Ishikawa (cell line): Measurements from ENCODE around the gene S100A2.

Experiments used
- CEBPB ChIP-seq: IDR thresholded peaks from 2 replicates; pipeline ENCODE4 v1.6.1; 2012
- CREB1 ChIP-seq: IDR thresholded peaks from 2 replicates; pipeline ENCODE4 v1.6.1; 2012; ENCODE audit warnings: low read depth
- EGR1 ChIP-seq: IDR thresholded peaks from 2 replicates; pipeline ENCODE4 v1.6.1; 2012
- EP300 ChIP-seq: IDR thresholded peaks from 2 replicates; pipeline ENCODE4 v1.6.1; 2012; ENCODE audit warnings: borderline replicate concordance
- FOXM1 ChIP-seq: IDR thresholded peaks from 2 replicates; pipeline ENCODE4 v1.6.1; 2012; ENCODE audit warnings: low read depth, borderline replicate concordance
- NFIC ChIP-seq: IDR thresholded peaks from 2 replicates; pipeline ENCODE4 v1.6.1; 2012
- RAD21 ChIP-seq: IDR thresholded peaks from 2 replicates; pipeline ENCODE4 v1.6.1; 2012; ENCODE audit warnings: low read depth
- TAF1 ChIP-seq: IDR thresholded peaks from 2 replicates; pipeline ENCODE4 v1.6.1; 2012; ENCODE audit warnings: low read depth, mild to moderate bottlenecking
- TCF12 ChIP-seq: IDR thresholded peaks from 2 replicates; pipeline ENCODE4 v1.6.1; 2012; ENCODE audit warnings: low read depth
- TEAD4 ChIP-seq: IDR thresholded peaks from 2 replicates; pipeline ENCODE4 v1.6.1; 2012
- YY1 ChIP-seq: IDR thresholded peaks from 2 replicates; pipeline ENCODE4 v1.6.1; 2012; ENCODE audit warnings: low read depth
- ZBTB7A ChIP-seq: IDR thresholded peaks from 2 replicates; pipeline ENCODE4 v1.6.1; 2012; ENCODE audit warnings: low read depth
- TF ChIP-seq, protein P1 (sequence below): IDR thresholded peaks from 2 replicates; pipeline ENCODE4 v1.6.1; 2012; ENCODE audit warnings: low read depth, mild to moderate bottlenecking
- TF ChIP-seq, protein P2 (sequence below): IDR thresholded peaks from 2 replicates; pipeline ENCODE4 v1.6.1; 2012
- TF ChIP-seq, protein P3 (sequence below): IDR thresholded peaks from 2 replicates; pipeline ENCODE4 v1.6.1; 2012

S100A2 gene

DNA sequence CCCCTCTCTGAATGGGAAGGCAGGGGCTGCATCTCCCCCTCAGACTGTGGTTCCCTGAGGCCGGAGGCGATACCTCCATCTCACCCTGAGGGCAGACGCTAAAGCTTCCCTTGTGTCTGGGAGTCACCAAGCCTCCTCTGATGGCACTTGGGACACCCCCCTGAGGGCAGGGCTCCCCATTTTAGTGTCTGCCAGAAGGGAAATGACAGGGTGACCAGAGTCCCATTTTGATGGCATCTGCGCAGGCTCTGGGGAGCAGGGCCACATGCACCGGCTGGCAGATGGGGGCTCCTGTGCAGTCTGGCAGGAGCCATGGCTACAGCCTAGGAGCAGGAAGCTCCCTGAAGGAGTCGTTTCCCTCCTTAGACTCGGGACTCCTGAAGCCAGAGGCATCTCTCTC is 1.7 kb downstream of the S100A2 start:
- TF ChIP-seq ZBTB7A = no peak
- no peak for TF ChIP-seq CEBPB
- no peak for TF ChIP-seq NFIC
- no peak for TF ChIP-seq EGR1
- TF ChIP-seq, protein P1, sequence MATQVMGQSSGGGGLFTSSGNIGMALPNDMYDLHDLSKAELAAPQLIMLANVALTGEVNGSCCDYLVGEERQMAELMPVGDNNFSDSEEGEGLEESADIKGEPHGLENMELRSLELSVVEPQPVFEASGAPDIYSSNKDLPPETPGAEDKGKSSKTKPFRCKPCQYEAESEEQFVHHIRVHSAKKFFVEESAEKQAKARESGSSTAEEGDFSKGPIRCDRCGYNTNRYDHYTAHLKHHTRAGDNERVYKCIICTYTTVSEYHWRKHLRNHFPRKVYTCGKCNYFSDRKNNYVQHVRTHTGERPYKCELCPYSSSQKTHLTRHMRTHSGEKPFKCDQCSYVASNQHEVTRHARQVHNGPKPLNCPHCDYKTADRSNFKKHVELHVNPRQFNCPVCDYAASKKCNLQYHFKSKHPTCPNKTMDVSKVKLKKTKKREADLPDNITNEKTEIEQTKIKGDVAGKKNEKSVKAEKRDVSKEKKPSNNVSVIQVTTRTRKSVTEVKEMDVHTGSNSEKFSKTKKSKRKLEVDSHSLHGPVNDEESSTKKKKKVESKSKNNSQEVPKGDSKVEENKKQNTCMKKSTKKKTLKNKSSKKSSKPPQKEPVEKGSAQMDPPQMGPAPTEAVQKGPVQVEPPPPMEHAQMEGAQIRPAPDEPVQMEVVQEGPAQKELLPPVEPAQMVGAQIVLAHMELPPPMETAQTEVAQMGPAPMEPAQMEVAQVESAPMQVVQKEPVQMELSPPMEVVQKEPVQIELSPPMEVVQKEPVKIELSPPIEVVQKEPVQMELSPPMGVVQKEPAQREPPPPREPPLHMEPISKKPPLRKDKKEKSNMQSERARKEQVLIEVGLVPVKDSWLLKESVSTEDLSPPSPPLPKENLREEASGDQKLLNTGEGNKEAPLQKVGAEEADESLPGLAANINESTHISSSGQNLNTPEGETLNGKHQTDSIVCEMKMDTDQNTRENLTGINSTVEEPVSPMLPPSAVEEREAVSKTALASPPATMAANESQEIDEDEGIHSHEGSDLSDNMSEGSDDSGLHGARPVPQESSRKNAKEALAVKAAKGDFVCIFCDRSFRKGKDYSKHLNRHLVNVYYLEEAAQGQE = no peak
- TF ChIP-seq TCF12 = no peak
- no peak for TF ChIP-seq FOXM1
- TF ChIP-seq, protein P2, sequence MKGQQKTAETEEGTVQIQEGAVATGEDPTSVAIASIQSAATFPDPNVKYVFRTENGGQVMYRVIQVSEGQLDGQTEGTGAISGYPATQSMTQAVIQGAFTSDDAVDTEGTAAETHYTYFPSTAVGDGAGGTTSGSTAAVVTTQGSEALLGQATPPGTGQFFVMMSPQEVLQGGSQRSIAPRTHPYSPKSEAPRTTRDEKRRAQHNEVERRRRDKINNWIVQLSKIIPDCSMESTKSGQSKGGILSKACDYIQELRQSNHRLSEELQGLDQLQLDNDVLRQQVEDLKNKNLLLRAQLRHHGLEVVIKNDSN = no peak
- no peak for TF ChIP-seq TAF1
- TF ChIP-seq EP300 = no peak
- no peak for TF ChIP-seq RAD21
- TF ChIP-seq CREB1 = no peak
- no peak for TF ChIP-seq YY1

DNA sequence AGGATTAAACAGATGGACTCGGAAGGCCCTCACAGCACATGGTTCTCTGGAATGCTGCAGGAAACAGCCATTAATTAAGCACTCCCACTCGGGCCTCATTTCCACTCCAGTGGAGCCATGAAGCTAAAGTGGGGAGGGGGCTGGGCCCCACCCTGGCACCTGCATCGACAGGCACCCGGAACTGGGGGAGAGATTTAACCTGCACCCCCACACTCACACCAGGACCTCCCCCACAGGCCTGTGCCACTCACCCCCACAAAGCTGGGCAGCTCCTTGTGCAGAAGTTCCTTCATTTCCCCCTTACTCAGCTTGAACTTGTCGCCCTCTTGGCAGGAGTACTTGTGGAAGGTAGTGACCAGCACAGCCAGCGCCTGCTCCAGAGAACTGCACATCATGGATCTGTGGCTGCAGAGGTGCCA is 2.2 kb downstream of the S100A2 start:
- TF ChIP-seq ZBTB7A (no peak), TAF1 (no peak), CREB1 (no peak), FOXM1 (no peak), RAD21 (no peak), EP300 (no peak), CEBPB (no peak), EGR1 (no peak), YY1 (no peak), NFIC (no peak), TCF12 (no peak), TEAD4 (no peak)
- TF ChIP-seq, protein P2 = no peak
- TF ChIP-seq, protein P3, sequence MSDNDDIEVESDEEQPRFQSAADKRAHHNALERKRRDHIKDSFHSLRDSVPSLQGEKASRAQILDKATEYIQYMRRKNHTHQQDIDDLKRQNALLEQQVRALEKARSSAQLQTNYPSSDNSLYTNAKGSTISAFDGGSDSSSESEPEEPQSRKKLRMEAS = no peak; the same call in 1 of the 2 replicates
- TF ChIP-seq, protein P1 = no peak

DNA sequence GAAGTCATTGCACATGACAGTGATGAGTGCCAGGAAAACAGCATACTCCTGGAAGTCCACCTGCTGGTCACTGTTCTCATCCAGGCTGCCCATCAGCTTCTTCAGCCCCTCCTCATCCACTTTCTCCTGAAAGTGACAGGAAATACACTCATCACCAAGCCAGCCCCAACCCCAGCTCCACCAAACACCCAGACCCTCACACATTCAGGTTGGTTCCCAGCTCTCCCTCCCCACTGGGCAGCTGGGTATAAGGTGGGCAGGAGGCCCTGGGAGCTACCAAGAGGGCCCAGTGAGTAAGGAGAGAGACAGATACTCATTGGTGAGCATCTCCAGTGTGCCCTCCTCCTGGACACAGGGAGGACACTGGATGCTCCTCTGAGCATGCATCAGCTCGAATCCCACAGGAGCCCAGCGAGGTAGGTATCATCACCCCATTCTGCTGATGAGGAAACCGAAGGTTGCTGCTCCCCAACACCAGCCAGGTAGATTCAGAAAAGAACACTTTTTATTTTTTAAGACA is 4.1 kb downstream of the S100A2 start:
- no peak for TF ChIP-seq RAD21
- TF ChIP-seq TCF12 = no peak
- no peak for TF ChIP-seq TAF1
- TF ChIP-seq, protein P1 = no peak
- TF ChIP-seq, protein P2 = no peak
- TF ChIP-seq CEBPB = no peak
- TF ChIP-seq EP300 = no peak

DNA sequence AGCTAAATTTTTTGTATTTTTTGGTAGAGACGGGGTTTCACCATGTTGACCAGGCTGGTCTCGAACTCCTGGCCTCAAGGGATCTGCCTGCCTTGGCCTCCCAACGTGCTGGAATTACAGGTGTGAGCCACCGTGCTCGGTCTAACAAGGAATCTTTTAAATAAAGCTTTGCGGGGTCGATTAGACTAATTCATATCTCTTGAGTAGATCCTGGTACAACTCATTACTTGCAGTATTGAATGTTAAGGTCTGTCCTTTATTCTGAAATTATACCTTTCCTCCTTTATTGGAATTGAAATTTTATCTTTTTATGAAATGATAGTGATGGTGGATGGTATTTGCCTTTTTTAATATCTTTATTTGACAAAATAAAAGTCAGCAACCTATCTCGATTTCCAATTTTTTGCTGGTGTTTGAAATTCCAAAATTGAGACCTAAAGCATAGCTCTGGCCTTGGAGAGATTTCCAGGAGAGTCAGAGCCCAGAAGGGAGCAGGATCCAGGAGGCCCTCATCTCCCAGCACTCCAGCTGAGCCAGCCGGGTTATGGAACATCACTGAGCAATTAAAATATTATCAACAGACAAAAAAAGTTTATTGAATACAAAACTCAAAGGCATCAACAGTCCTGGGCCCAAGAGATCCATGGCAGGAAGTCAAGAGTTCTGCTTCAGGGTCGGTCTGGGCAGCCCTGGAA is 4.7 kb downstream of the S100A2 start:
- TF ChIP-seq TCF12 (no peak), EP300 (no peak), FOXM1 (no peak), TAF1 (no peak), TEAD4 (no peak), EGR1 (no peak)
